Fibroblast of the aortic adventitia (primary cell): ENCODE measurements around the gene CDKN2A. TPM values are rescaled to one million over a fixed set of nuclear protein-coding genes. Genes with fewer than 3 reads are reported as not detected.

ENCODE experiments used
- DNase-seq: peaks from one replicate; pipeline ENCODE4 v3.0.0-alpha.2; 2010; ENCODE audit warnings: low read depth
- H3K4me3 ChIP-seq: 2 replicates; pipeline ENCODE4 v1.5.1; 2011; ENCODE audit warnings: low read depth, mild to moderate bottlenecking, control low read depth, low read length, moderate library complexity
- total RNA-seq: library from RNA; depleted of rRNA; stranded (reverse); fragments of >200 nt; gene quantifications from 2 replicates; pipeline ENCODE4 v1.2.3, GENCODE V29; 2012; ENCODE audit warnings: low replicate concordance
- TF ChIP-seq, protein P1 (sequence below): IDR thresholded peaks from 2 replicates; pipeline ENCODE4 v1.5.1; 2011; ENCODE audit warnings: mild to moderate bottlenecking, low read length, control low read depth, inconsistent platforms; ENCODE audit not compliant: insufficient read depth

CDKN2A gene
- total RNA-seq, 1 donor: 21.8 TPM

DNA sequence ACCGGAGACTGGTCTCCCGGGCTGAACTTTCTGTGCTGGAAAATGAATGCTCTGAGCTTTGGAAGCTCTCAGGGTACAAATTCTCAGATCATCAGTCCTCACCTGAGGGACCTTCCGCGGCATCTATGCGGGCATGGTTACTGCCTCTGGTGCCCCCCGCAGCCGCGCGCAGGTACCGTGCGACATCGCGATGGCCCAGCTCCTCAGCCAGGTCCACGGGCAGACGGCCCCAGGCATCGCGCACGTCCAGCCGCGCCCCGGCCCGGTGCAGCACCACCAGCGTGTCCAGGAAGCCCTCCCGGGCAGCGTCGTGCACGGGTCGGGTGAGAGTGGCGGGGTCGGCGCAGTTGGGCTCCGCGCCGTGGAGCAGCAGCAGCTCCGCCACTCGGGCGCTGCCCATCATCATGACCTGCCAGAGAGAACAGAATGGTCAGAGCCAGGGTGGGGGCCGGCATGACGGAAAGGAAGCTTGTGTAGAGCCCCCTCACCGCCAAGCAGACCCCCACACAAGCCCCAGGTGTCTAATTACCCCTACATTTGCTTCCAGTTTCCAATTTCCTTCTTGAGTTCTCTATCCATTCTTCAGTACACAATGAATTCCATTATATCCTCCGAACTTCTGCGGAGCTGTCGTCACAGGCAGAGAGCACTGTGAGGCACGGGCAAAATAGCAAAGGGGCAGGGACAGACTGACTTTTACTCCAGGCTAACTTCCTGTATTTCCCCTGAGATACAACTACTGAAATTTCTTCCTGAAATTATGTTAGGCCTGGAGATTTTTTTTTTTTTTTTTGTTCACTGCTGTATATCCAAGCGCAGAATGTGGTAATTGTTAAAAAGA, 23.2 kb downstream of the CDKN2A start:
- H3K4me3 ChIP-seq: no peak overlapping the region
- TF ChIP-seq, protein P1, sequence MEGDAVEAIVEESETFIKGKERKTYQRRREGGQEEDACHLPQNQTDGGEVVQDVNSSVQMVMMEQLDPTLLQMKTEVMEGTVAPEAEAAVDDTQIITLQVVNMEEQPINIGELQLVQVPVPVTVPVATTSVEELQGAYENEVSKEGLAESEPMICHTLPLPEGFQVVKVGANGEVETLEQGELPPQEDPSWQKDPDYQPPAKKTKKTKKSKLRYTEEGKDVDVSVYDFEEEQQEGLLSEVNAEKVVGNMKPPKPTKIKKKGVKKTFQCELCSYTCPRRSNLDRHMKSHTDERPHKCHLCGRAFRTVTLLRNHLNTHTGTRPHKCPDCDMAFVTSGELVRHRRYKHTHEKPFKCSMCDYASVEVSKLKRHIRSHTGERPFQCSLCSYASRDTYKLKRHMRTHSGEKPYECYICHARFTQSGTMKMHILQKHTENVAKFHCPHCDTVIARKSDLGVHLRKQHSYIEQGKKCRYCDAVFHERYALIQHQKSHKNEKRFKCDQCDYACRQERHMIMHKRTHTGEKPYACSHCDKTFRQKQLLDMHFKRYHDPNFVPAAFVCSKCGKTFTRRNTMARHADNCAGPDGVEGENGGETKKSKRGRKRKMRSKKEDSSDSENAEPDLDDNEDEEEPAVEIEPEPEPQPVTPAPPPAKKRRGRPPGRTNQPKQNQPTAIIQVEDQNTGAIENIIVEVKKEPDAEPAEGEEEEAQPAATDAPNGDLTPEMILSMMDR: no peak
- no peak for DNase-seq

- no peak for DNase-seq
- no peak overlapping the region for H3K4me3 ChIP-seq
- TF ChIP-seq, protein P1: no peak
These were observed 24.0 kb downstream of the CDKN2A start for GRCh38 chr9:21969951-21970799.

DNA sequence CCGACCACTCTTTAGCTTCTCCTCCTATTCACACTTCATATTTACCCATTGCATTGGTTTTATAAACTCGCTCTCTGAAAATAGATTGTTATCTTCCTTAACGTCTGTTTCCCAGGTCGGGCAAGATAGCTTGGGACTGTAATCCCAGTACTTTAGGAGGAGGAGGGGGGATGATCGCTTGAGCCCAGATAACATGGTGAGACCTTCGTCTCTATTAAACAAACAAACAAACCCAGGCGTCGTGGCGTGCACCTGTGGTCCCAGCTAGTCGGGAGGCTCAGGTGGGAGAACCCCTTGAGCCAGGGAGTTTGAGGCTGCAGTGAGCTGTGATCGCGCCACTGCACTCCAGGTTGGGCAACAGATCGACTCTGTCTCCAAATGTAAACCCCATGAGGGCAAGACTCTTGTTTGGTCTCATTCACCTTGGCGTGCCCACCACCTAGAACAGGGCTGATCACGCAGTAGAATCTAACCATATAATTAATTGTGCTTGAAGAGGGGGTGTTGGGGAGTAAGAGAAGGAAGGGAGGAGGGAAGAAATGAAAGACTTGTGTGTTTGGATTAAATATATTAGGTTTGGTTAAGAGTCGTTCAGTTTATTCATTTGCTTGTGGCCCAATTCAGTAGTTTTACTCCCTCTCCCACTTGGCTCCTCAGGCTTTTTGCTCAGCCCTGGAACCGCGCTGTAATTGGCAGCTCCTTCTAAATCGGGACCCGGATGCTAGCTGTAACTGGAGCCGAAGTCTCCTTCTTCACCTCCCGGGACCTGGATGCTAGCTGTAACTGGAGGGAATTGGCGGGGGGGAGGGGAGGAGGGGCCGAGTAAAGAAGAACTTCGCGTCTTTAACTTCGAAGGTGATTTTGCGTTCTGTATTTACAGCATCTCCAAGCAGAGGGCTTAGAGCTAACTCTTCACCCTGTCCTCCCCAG, 24.9 kb downstream of the CDKN2A start:
- H3K4me3 ChIP-seq: no peak overlapping the region
- DNase-seq: no peak
- TF ChIP-seq, protein P1: no peak

DNA sequence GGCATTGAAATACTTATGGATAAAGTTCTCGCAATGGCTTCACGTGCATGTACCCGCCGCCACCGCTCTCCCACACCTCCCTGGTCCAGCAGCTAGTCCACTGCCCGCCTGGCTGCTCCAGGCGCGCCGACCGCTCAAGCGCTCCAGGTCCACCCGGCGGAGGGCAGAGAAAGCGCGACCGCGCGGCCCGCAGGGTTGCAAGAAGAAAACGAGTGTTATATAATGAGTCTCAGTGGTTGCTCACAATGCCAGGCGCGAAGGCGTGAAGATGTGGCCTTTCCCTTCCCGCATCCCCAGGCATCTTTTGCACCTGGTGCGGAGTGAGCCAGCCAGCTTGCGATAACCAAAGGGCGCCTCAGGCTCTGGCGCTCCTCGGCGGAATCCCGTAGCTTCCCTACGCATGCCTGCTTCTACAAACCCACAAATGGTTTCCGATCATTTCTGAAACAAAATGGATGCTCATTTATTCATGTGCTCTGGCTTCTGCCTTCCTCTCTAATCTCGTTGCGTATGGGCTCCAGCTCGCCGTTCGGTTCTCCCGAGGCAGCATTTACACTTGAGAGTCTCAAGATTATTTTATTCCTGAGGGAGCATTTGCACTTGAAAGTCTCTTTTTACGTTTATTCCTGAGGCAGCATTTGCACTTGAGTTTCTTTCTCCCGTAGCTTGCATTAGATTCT, 25.7 kb downstream of the CDKN2A start:
- TF ChIP-seq, protein P1: peak; percentile 14
- H3K4me3 ChIP-seq: no peak overlapping the region
- no peak for DNase-seq

DNA sequence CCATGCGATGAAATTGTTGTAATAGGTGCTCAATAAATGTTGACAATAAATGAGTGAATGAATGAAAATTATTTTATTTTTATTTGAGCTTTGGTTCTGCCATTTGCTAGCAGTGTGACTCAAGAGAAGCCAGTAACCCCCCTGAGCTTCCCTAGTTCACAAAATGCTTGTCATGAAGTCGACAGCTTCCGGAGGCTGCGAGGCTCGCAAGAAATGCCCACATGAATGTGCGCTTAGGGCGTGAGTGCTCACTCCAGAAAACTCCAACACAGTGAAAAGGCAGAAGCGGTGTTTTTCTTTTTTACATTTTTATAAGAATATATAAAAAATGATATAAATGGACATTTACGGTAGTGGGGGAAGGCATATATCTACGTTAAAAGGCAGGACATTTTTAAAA, 26.5 kb downstream of the CDKN2A start:
- TF ChIP-seq, protein P1: no peak
- no peak overlapping the region for H3K4me3 ChIP-seq
- no peak for DNase-seq

GRCh38 chr9:21967169-21967568, 27.0 kb downstream of the CDKN2A start:
- DNase-seq: no peak
- TF ChIP-seq, protein P1: no peak
- H3K4me3 ChIP-seq: no peak overlapping the region
